OCI-LY7 (cell line): ENCODE data around the gene OPRL1.

ENCODE experiments used
- EZH2phosphoT487 ChIP-seq: fragments of 200-600 bp; sonication (generic); IDR thresholded peaks from 2 replicates; pipeline ENCODE4 v1.6.1; 2018; ENCODE audit warnings: low read depth, borderline replicate concordance, mild to moderate bottlenecking, mixed run types, antibody characterized with exemption, low read length, moderate library complexity, mixed read lengths
- TF ChIP-seq, protein P1 (sequence below): fragments of 200-600 bp; sonication (generic); conservative IDR thresholded peaks from 2 replicates; pipeline ENCODE4 v1.5.1; 2014; ENCODE audit warnings: mild to moderate bottlenecking, antibody characterized with exemption, low read length, moderate library complexity, mixed read lengths

DNA sequence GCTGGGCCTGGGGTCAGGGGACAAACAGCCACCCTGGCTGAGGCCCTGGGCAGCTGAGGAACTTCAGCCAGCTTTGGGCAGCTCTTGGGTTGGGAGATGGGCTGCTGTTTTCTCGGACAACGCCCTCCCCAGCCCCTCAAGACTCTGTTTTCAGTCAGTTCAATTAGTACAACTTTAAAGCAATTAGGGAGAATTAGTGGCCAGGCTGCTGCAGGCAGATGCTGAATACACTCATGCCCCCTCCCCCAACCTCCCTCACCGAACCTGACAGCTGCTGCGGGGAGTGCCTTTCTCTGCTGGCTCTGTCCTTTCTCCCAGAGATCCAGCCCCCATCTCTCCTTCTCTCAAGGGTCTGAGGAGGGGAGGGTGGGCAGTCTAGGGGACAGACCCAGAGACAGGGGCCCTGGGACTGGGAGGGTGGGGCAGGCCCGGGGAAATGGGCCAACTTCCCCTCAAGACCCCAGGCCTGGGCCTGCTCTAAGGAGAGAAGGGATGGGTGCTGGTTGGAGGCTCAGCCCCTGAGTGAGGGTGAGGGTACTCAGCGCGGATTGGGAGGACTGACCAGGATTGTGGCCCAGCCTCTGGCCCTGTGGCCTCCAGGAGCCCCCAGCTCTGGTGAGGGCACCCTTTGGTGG lies 66.5 kb downstream of the OPRL1 start:
- TF ChIP-seq, protein P1, sequence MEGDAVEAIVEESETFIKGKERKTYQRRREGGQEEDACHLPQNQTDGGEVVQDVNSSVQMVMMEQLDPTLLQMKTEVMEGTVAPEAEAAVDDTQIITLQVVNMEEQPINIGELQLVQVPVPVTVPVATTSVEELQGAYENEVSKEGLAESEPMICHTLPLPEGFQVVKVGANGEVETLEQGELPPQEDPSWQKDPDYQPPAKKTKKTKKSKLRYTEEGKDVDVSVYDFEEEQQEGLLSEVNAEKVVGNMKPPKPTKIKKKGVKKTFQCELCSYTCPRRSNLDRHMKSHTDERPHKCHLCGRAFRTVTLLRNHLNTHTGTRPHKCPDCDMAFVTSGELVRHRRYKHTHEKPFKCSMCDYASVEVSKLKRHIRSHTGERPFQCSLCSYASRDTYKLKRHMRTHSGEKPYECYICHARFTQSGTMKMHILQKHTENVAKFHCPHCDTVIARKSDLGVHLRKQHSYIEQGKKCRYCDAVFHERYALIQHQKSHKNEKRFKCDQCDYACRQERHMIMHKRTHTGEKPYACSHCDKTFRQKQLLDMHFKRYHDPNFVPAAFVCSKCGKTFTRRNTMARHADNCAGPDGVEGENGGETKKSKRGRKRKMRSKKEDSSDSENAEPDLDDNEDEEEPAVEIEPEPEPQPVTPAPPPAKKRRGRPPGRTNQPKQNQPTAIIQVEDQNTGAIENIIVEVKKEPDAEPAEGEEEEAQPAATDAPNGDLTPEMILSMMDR = no peak
- TF ChIP-seq EZH2phosphoT487 = no peak
